Subcutaneous adipose tissue (tissue), 4 donors: ENCODE results near the gene KLK14. TPM values are rescaled to one million over a fixed set of nuclear protein-coding genes. Genes with fewer than 3 reads are reported as not detected.

ENCODE experiments used
- CTCF ChIP-seq: fragments of 450-650 bp; IDR thresholded peaks from one replicate; pipeline ENCODE4 v1.5.1; 2016; ENCODE audit warnings: low read depth, mild to moderate bottlenecking, control low read depth, antibody characterized with exemption, moderate library complexity
- total RNA-seq, 4 donors: library from RNA; depleted of rRNA; stranded (reverse); fragments of >200 nt; gene quantifications; one replicate each; pipeline ENCODE4 v1.1.0, GENCODE V29; 2016

The KLK14 gene
- total RNA-seq, 4 donors from 2014 or later: not detected

- no peak for TF ChIP-seq CTCF
Measured at GRCh38 chr19:51083783-51084182, 1.1 kb upstream of the KLK14 start.

- TF ChIP-seq CTCF: no peak
Measured at GRCh38 chr19:51083181-51083580, 494 bp upstream of the KLK14 start.

DNA sequence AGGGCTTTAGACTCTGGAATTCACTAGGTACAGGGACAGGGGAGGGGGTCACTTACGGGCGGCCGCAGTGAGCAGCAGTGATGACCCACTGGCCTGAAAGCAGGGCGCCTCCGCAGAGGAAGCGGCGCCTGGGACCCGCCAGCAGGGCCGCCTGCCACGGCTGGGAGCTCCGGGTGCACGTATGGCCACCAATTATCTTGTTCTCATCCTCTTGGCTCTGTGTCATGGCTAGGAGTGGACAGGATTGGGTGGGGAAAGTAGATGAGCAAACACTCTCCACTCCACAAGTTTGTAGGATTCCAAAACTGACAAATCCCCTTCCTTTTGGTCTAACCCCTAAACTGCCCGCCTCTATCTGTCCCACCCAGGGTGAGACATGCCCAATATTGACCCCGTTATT, 1.2 kb downstream of the KLK14 start:
- TF ChIP-seq CTCF: no peak

DNA sequence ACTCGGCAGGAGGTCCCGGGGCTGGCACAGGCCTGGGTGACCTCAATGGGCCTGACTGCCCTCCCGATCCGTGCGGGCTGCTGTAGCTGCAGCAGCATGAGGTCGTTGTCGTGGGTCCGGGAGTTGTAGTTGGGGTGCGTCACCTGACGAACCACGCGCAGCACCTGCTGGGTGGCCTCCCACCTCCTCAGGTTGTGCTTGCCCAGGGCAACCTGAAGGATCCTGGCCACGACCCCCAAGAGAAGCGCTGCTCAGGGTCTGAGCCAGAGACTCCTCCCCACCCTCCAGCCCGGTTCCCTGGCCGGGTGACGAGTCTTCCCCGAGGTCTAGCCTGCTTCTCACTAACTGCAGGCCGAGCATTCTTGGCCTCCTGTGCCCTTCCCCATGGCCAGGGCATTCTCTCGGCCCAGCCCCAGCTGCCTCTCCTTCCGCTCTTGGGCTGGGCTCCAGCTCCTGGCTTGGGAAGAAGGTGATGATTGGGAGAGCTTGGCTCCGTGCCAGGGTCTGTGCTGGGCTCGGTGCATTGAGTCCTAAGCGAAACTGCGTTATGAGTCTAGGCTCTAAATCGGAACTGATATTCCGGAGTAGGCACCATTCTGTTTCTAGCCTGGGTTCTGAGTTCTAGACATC, 3.1 kb downstream of the KLK14 start:
- no peak for TF ChIP-seq CTCF

DNA sequence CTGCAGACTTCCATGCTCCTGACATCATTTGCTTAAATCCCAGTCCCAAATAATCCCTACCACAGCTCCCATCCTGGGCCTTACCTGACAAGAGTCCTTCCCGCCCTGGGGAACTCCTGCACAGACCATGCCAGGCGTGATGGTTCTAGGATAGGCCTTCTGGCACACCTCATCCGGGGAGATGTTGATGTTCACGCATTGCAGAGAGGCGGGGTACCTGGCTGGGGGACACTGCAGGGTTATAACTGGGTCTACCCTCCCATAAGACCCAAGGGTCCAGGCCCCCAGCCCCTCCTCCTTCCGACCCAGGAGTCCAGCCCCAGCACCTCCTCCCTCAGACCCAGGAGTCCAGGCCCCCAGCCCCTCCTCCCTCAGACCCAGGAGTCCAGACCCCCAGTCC, 4.0 kb downstream of the KLK14 start:
- no peak for TF ChIP-seq CTCF

- TF ChIP-seq CTCF: no peak
Measured at GRCh38 chr19:51078104-51078503, 4.6 kb downstream of the KLK14 start.

GRCh38 chr19:51076631-51077213, 6.0 kb downstream of the KLK14 start:
- no peak for TF ChIP-seq CTCF
